ENCODE data around the gene OSM.

- TF ChIP-seq EZH2phosphoT487 (IDR thresholded peaks at IDR 0.05; ENCODE audit: insufficient read depth, low read depth) (no peak), EZH2 (IDR thresholded peaks at IDR 0.05; ENCODE audit: insufficient read depth, poor library complexity, severe bottlenecking) (no peak)
These were observed 26.4 kb upstream of the OSM start for GRCh38 chr22:30293026-30293425.
